Liver (tissue), 9 donors: ENCODE results near the gene PIGH. TPM values are rescaled to one million over a fixed set of nuclear protein-coding genes. Genes with fewer than 3 reads are reported as not detected.

Experiments used
- DNase-seq: peaks from one replicate; pipeline ENCODE4 v3.0.0-alpha.2; 2017; ENCODE audit warnings: low spot score
- H3K27ac ChIP-seq, 2 donors: one replicate each; pipeline ENCODE4 v1.7.0; 2013; ENCODE audit warnings: inconsistent platforms in 2 of 2, low read length in 2 of 2, control low read depth in 1 of 2, low read depth in 1 of 2, mild to moderate bottlenecking in 1 of 2
- H3K27me3 ChIP-seq, 4 donors: one replicate each; pipeline versions ENCODE4 v1.6.1 to v1.7.0; 2013; ENCODE audit warnings: low read length in 3 of 4, inconsistent platforms in 1 of 4, mild to moderate bottlenecking in 1 of 4, moderate library complexity in 1 of 4; ENCODE audit not compliant: control insufficient read depth in 4 of 4, insufficient read depth in 4 of 4
- H3K36me3 ChIP-seq, 4 donors: one replicate each; pipeline versions ENCODE4 v1.6.1 to v1.7.0; 2013; ENCODE audit warnings: low read length in 3 of 4, mild to moderate bottlenecking in 3 of 4, low read depth in 1 of 4, moderate library complexity in 1 of 4; ENCODE audit not compliant: control insufficient read depth in 4 of 4, insufficient read depth in 3 of 4
- H3K4me1 ChIP-seq, 4 donors: one replicate each; pipeline versions ENCODE4 v1.6.1 to v1.7.0; 2013; ENCODE audit warnings: low read length in 3 of 4, mild to moderate bottlenecking in 3 of 4, moderate library complexity in 1 of 4; ENCODE audit not compliant: control insufficient read depth in 4 of 4, insufficient read depth in 4 of 4
- H3K4me3 ChIP-seq, 3 donors: one replicate each; pipeline versions ENCODE4 v1.6.1 to v1.7.0; 2013; ENCODE audit warnings: low read length in 3 of 3, control low read depth in 1 of 3, low read depth in 1 of 3, mild to moderate bottlenecking in 1 of 3
- H3K9ac ChIP-seq, 2 donors: one replicate each; pipeline ENCODE4 v1.7.0; 2013; ENCODE audit warnings: low read length in 2 of 2, mild to moderate bottlenecking in 2 of 2, moderate library complexity in 2 of 2, control low read depth in 1 of 2, low read depth in 1 of 2
- H3K9me3 ChIP-seq, 4 donors: one replicate each; pipeline versions ENCODE4 v1.6.1 to v1.7.0; 2013; ENCODE audit warnings: low read length in 3 of 4; ENCODE audit not compliant: control insufficient read depth in 4 of 4
- CTCF ChIP-seq: fragments of 150-350 bp; IDR thresholded peaks from 2 replicates; pipeline ENCODE4 v1.5.1; 2017; ENCODE audit warnings: improper control_type of control experiment, low read depth, low read length; ENCODE audit not compliant: missing input control
- EGR1 ChIP-seq, 2 donors: IDR thresholded peaks; 2 replicates each; pipeline ENCODE4 v1.6.1; 2016 to 2018; ENCODE audit warnings: antibody characterized with exemption in 2 of 2, low read depth in 2 of 2
- FOXA1 ChIP-seq: IDR thresholded peaks from 2 replicates; pipeline ENCODE4 v1.6.1; 2016; ENCODE audit warnings: antibody characterized with exemption
- GABPA ChIP-seq, 2 donors: IDR thresholded peaks in 1 of 2; conservative IDR thresholded peaks in 1 of 2; 2 replicates each; pipeline ENCODE4 v1.6.1; 2016; ENCODE audit warnings: antibody characterized with exemption in 2 of 2, mild to moderate bottlenecking in 1 of 2, moderate library complexity in 1 of 2
- HNF4A ChIP-seq, 2 donors: conservative IDR thresholded peaks; 2 replicates each; pipeline ENCODE4 v1.6.1; 2016; ENCODE audit warnings: antibody characterized with exemption in 2 of 2, mild to moderate bottlenecking in 2 of 2
- HNF4G ChIP-seq: IDR thresholded peaks from 2 replicates; pipeline ENCODE4 v1.6.1; 2016; ENCODE audit warnings: antibody characterized with exemption
- MAX ChIP-seq: IDR thresholded peaks from 2 replicates; pipeline ENCODE4 v1.6.1; 2016; ENCODE audit warnings: antibody characterized with exemption
- RAD21 ChIP-seq, 2 donors: IDR thresholded peaks; 2 replicates each; pipeline ENCODE4 v1.6.1; 2016; ENCODE audit warnings: antibody characterized with exemption in 2 of 2, mild to moderate bottlenecking in 2 of 2
- REST ChIP-seq: IDR thresholded peaks from 2 replicates; pipeline ENCODE4 v1.6.1; 2016; ENCODE audit warnings: antibody characterized with exemption, mild to moderate bottlenecking
- RXRA ChIP-seq, 2 donors: IDR thresholded peaks; 2 replicates each; pipeline ENCODE4 v1.6.1; 2017 to 2018; ENCODE audit warnings: antibody characterized with exemption in 2 of 2, mild to moderate bottlenecking in 1 of 2
- SP1 ChIP-seq: IDR thresholded peaks from 2 replicates; pipeline ENCODE4 v1.6.1; 2018; ENCODE audit warnings: antibody characterized with exemption, mild to moderate bottlenecking
- TAF1 ChIP-seq: conservative IDR thresholded peaks from 2 replicates; pipeline ENCODE4 v1.6.1; 2016; ENCODE audit warnings: antibody characterized with exemption, mild to moderate bottlenecking
- YY1 ChIP-seq: IDR thresholded peaks from 2 replicates; pipeline ENCODE4 v1.6.1; 2016; ENCODE audit warnings: antibody characterized with exemption, mild to moderate bottlenecking
- ZBTB33 ChIP-seq: IDR thresholded peaks from 2 replicates; pipeline ENCODE4 v1.6.1; 2016; ENCODE audit warnings: antibody characterized with exemption
- whole genome bisulfite sequencing: extraction: QIAGEN DNeasy Blood & Tissue Kit; methylation state at CpG from one replicate; pipeline ENCODE4 v1.1.7; 2013; 5-methylcytosine and 5-hydroxymethylcytosine counted together
- polyA plus RNA-seq, 2 donors: library from polyadenylated mRNA; stranded (reverse) in 1 of 2; unstranded in 1 of 2; fragments of 200-250 nt in 1 of 2; fragments of >200 nt in 1 of 2; fragmentation: Nextera tagmentation in 1 of 2; extraction: Ambion mirVana in 1 of 2; gene quantifications; one replicate each; pipeline versions ENCODE4 v1.2.1 to v1.2.3, GENCODE V29; 2013 to 2015
- total RNA-seq, 2 donors: library from RNA; depleted of rRNA; stranded (reverse); fragments of >200 nt; gene quantifications; one replicate each; pipeline ENCODE4 v1.2.3, GENCODE V29; 2014
- TF ChIP-seq, protein P1 (sequence below): IDR thresholded peaks from 2 replicates; pipeline ENCODE4 v1.6.1; 2016; ENCODE audit warnings: antibody characterized with exemption
- donor health status: healthy.
- donor health status: healthy.
- donor health status: healthy.
- donor health status: healthy.
- donor health status: healthy.

Gene PIGH
- total and polyA plus RNA-seq, 4 donors: 14.2 to 36.1 (median 21.7) TPM

- 93% methylated on average over 3 of the region's 3 CpGs for WGBS
- Histone ChIP-seq H3K9ac (no peak overlapping the region), H3K27me3 (no peaks in the 10 kb centered on the region), H3K36me3 (peaks cover 0 to 12% (median 7%) of the 10 kb centered on the region in 4 donors), H3K4me1 (peaks cover 0 to 11% (median 2%) of the 10 kb centered on the region in 4 donors), H3K9me3 (no peaks in the 10 kb centered on the region), H3K27ac (no peak overlapping the region), H3K4me3 (no peak overlapping the region)
- no peak for TF ChIP-seq SP1
- no peak for TF ChIP-seq TAF1
- TF ChIP-seq GABPA (IDR thresholded peaks at IDR 0.05 in 1 of 2, conservative IDR thresholded peaks at IDR 0.05 in 1 of 2): no peak
- TF ChIP-seq RXRA (IDR thresholded peaks at IDR 0.05): no peak
- TF ChIP-seq ZBTB33: no peak
- TF ChIP-seq CTCF: no peak
- no peak for TF ChIP-seq HNF4A (conservative IDR thresholded peaks at IDR 0.05)
- no peak for TF ChIP-seq FOXA1
- TF ChIP-seq YY1: no peak
- no peak for TF ChIP-seq RAD21 (IDR thresholded peaks at IDR 0.05)
- no peak for TF ChIP-seq HNF4G
- no peak for TF ChIP-seq REST
- TF ChIP-seq, protein P1, sequence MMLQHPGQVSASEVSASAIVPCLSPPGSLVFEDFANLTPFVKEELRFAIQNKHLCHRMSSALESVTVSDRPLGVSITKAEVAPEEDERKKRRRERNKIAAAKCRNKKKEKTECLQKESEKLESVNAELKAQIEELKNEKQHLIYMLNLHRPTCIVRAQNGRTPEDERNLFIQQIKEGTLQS: no peak
- no peak for TF ChIP-seq MAX
- TF ChIP-seq EGR1 (IDR thresholded peaks at IDR 0.05; ENCODE audit: low read depth in 2 of 2): no peak
- no peak for DNase-seq
Measured at GRCh38 chr14:67584978-67585377, 15.1 kb downstream of the PIGH start.
